HG03565 (cell line): Measurements from ENCODE around the gene CCDC57.

Experiments
- ATAC-seq: cut with Tn5 transposase; IDR thresholded peaks from one replicate; pipeline ENCODE4 v1.9.1; 2021; ENCODE audit warnings: mild to moderate bottlenecking, moderate library complexity; ENCODE audit not compliant: unreplicated experiment

CCDC57 gene

GRCh38 chr17:82085931-82086764, 126.5 kb downstream of the CCDC57 start:
- ATAC-seq = no peak

GRCh38 chr17:82085031-82085861, 127.4 kb downstream of the CCDC57 start:
- no peak for ATAC-seq

GRCh38 chr17:82084373-82085030, 128.1 kb downstream of the CCDC57 start:
- ATAC-seq = no peak

GRCh38 chr17:82083533-82084359, 128.9 kb downstream of the CCDC57 start:
- ATAC-seq = no peak

- no peak for ATAC-seq
Observed at GRCh38 chr17:82083009-82083408, 129.6 kb downstream of the CCDC57 start.

GRCh38 chr17:82082456-82082855, 130.2 kb downstream of the CCDC57 start:
- ATAC-seq = no peak

- no peak for ATAC-seq
Observed at GRCh38 chr17:82081966-82082365, 130.7 kb downstream of the CCDC57 start.

GRCh38 chr17:82081546-82081945, 131.1 kb downstream of the CCDC57 start:
- ATAC-seq = no peak

- ATAC-seq = no peak
Observed at GRCh38 chr17:82080789-82081464, 131.7 kb downstream of the CCDC57 start.

GRCh38 chr17:82080048-82080788, 132.4 kb downstream of the CCDC57 start:
- ATAC-seq = no peak

- no peak for ATAC-seq
Observed at GRCh38 chr17:82079001-82079677, 133.5 kb downstream of the CCDC57 start.

- ATAC-seq = no peak
Observed at GRCh38 chr17:82078433-82078832, 134.2 kb downstream of the CCDC57 start.

GRCh38 chr17:82077617-82078358, 134.9 kb downstream of the CCDC57 start:
- ATAC-seq = no peak

- no peak for ATAC-seq
Observed at GRCh38 chr17:82076785-82077591, 135.7 kb downstream of the CCDC57 start.

GRCh38 chr17:82076018-82076784, 136.4 kb downstream of the CCDC57 start:
- ATAC-seq = no peak

GRCh38 chr17:82073446-82073845, 139.2 kb downstream of the CCDC57 start:
- ATAC-seq = no peak
